Vagina (tissue), 2 donors: Measurements from ENCODE around the gene SPATS1.

Experiments
- POLR2A ChIP-seq, 2 donors: fragments of 450-650 bp; IDR thresholded peaks; one replicate each; pipeline ENCODE4 v1.6.1; 2017; ENCODE audit warnings: antibody characterized with exemption in 2 of 2, mild to moderate bottlenecking in 2 of 2, moderate library complexity in 2 of 2
- POLR2AphosphoS5 ChIP-seq, 2 donors: sonication (generic); formaldehyde crosslinking; IDR thresholded peaks; one replicate each; pipeline ENCODE4 v1.9.0; 2017; ENCODE audit warnings: antibody characterized with exemption in 2 of 2, mild to moderate bottlenecking in 2 of 2, low read depth in 1 of 2; ENCODE audit not compliant: insufficient read depth in 1 of 2
- TF ChIP-seq, protein P1 (sequence below), 3 experiments: fragments of 450-650 bp in 2 of 3; fragments of 200-600 bp in 1 of 3; sonication (generic) in 1 of 3; IDR thresholded peaks; one replicate each; pipeline ENCODE4 v1.5.1; 2017 to 2019; ENCODE audit warnings: antibody characterized with exemption in 3 of 3, mild to moderate bottlenecking in 2 of 3, moderate library complexity in 2 of 3

DNA sequence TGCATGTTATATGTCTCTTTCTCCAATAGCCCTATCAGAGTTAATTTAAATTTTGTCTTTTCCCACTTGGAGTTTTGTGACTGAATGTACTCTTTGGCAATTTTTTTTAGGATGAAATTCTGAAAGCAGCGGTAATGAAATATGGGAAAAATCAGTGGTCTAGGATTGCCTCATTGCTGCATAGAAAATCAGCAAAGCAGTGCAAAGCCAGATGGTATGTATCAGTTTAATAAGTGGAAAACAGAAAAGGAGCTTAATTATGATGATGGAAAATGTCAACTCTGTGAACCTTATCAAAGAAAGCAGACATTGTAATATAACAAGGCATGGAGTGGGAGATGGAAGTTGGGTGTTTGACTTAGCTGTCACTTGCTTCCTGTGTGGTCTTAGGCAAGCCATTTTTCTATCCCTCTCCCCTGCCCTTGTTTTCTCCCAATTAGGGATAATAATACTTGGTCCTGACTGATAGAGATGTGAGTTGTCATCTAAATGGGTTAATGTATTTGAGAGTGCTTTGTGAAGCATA lies 47.8 kb downstream of the SPATS1 start:
- TF ChIP-seq, protein P1, sequence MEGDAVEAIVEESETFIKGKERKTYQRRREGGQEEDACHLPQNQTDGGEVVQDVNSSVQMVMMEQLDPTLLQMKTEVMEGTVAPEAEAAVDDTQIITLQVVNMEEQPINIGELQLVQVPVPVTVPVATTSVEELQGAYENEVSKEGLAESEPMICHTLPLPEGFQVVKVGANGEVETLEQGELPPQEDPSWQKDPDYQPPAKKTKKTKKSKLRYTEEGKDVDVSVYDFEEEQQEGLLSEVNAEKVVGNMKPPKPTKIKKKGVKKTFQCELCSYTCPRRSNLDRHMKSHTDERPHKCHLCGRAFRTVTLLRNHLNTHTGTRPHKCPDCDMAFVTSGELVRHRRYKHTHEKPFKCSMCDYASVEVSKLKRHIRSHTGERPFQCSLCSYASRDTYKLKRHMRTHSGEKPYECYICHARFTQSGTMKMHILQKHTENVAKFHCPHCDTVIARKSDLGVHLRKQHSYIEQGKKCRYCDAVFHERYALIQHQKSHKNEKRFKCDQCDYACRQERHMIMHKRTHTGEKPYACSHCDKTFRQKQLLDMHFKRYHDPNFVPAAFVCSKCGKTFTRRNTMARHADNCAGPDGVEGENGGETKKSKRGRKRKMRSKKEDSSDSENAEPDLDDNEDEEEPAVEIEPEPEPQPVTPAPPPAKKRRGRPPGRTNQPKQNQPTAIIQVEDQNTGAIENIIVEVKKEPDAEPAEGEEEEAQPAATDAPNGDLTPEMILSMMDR (IDR thresholded peaks at IDR 0.05): no peak
- TF ChIP-seq POLR2AphosphoS5 (IDR thresholded peaks at IDR 0.05; ENCODE audit: insufficient read depth in 1 of 2, low read depth in 1 of 2) (no peak), POLR2A (IDR thresholded peaks at IDR 0.05) (no peak)
